Stimulated activated CD4-positive, alpha-beta T cell treated with anti-CD3 and anti-CD28 coated beads, TNF-alpha, amount 100 ng/mL, for 48 hours (primary cell): ENCODE results near the gene TGM3.

Experiments
- DNase-seq, 3 donors: peaks; one replicate each; pipeline ENCODE4 v3.0.0-alpha.2; 2020; ENCODE audit warnings: low read depth in 3 of 3

The TGM3 gene

GRCh38 chr20:2285193-2285592 lies 10.6 kb upstream of the TGM3 start:
- no peak for DNase-seq

GRCh38 chr20:2285613-2286012 lies 10.2 kb upstream of the TGM3 start:
- no peak for DNase-seq

GRCh38 chr20:2287504-2287903 lies 8.3 kb upstream of the TGM3 start:
- no peak for DNase-seq

DNA sequence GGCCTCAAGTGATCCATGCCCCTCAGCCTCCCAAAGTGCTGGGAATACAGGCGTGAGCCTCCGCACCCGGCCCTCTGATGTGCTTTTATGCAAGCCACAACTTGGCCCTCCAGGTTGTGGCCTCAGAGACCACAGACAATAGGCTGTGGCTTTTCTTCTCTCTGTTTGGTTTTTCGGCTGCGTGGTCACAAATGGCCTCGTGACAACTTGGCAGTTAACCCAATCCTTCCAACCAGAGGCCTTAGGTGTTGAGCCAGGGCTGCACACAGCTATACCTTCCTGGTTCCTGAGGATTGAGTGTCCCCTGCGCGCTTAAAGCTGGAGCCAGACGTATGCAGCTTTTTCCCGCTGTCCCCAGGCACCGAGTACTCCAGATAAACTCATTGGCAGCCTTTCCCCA lies 6.3 kb upstream of the TGM3 start:
- no peak for DNase-seq

GRCh38 chr20:2290486-2290885 lies 5.3 kb upstream of the TGM3 start:
- DNase-seq = no peak

DNA sequence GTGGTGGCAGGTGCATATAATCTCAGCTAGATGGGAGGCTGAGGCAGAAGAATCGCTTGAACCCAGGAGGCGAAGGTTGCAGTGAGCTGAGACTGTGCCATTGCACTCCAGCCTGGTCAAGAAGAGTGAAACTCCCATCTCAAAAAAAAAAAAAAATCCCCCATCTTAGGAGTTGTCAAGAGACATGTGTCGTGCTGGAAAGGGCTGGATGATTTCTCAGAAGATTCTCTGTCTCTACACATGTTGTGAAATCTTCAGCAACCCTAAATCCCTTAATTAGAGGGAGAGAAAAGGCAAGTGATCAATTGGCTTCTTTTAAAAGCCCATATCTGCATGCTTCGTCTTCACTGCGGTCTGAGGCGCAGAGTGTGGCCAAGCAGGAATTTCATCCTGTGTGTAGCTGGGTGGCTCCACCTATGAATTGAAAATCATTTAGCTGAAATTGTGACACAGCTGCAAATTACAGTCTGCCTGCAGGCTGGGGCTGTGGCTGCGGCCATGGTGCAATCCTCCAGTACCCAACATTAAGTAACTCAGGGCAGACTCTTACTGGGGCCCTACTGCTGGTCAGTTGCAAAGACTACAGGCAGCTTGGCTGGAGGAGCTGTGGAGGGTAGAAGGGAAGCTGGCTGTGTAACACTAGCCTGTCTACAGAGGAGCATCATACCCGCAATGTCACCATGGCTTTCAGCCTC lies 3.2 kb upstream of the TGM3 start:
- no peak for DNase-seq

DNA sequence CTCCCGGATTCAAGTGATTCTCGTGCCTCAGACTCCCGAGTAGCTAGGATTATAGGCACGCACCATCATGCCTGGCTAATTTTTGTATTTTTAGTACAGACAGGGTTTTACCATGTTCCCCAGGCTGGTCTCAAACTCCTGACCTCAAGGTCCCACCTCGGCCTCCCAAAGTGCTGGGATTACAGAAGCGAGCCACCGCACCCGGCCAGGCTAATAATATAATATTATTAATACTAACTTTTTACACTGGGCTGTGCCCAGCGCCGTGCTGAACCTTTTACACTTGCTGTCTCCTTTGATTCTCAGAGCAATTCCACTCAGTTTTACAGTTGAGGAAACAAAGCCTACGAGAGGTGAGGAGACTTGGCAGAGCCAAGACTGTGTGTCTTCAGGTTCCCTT lies 2.3 kb upstream of the TGM3 start:
- no peak for DNase-seq

DNA sequence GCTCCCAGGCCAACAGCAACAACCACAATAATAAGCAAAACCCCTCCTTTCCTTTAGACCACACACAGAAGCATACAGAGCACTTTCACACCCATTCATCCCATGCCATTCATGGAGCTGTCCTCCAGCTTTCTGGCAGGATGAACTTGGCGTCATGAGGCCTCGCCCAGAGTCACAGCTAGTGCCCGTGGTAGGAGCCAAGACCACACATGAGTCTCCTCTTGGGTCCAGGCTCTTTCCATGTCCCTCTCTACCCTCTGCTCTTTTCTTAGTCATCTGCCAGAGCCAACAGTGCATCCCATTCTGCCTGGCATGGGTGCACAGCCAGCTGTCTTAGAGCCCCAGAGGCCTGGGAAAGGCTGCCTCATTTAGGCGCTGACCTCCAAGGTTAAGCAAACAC lies 1.8 kb upstream of the TGM3 start:
- no peak for DNase-seq

DNA sequence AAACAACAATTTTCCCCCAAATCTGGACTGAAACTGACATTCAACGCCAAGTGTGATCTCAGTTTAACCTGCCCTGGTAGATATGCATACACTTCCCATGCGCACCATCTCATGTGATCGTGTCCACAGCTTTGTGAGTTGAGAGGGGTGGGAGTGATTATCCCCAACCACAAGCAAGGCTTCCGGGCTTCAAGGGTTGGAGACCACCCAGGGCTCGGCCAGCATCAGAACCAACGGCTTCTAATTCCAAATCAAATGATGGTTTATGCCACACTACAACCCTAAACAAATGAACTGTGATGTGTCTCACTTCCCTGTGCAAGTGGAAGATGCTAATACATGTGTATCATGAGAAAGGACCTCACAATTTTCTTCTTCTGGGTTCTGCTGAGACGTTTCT lies 515 bp upstream of the TGM3 start:
- no peak for DNase-seq

- no peak for DNase-seq
These were observed 939 bp downstream of the TGM3 start for GRCh38 chr20:2296524-2297356.

- DNase-seq = no peak
These were observed 1.5 kb downstream of the TGM3 start for GRCh38 chr20:2297357-2297728.

DNA sequence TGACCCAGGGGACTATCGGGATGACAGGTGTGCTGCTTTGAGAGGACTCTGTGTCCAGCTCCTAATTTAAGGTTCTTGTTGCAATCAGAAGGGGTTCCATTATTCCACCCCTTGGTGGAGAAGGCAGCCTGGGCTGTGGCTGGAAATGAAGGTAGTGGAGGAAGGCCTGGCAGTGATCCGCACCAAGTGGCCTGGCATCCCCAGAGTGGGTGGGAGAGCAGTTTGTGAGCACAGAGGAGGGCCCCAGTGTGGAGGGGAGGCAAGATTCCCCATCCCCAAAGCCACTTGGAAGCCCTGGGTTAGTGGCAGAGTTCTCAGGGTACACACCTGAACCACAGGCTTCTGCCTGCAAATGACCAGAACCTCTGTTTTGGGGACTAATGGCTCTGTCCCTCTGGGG lies 2.3 kb downstream of the TGM3 start:
- no peak for DNase-seq

- no peak for DNase-seq
These were observed 2.9 kb downstream of the TGM3 start for GRCh38 chr20:2298701-2299100.

DNA sequence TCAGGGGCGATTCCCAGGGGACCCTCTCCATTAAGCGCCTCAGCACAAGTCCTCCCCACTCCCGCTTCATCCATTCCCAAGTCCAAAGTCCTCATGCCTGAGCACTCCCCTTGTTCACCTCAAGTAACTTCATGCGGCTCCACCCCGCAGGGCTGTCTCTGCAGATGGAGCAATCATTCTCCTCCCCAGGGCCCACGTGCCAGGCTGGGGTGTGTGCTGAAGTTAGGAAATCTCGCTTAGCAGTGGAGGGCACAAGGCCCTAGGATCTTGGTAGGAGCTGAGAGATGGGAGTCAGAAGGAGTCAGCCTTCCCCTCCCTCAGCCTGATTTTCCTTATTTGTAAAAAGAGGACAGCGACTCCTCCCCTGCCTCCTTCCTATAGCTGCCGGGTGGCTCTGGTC lies 3.5 kb downstream of the TGM3 start:
- DNase-seq = no peak

GRCh38 chr20:2300002-2300401 lies 4.2 kb downstream of the TGM3 start:
- DNase-seq = no peak

DNA sequence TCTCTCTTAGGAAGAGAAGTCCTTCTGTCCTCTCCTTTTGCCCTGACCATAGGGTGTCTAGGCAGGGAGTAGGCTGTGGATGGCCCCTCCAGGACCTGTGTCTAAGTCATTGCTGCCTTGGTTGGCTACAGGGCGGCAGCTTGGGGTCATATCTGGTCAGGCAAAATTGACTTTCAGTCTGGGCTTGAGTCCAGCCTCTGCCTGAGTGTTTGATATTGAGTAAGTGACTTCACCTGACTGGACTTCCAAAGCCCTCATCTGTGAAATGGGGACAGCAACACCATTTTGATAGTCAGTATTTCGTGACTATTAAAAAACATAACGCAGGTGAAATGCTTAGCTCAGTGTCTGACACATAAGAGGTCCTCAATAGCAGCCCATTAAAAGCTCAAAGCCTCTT lies 4.6 kb downstream of the TGM3 start:
- DNase-seq = no peak

- no peak for DNase-seq
These were observed 5.4 kb downstream of the TGM3 start for GRCh38 chr20:2301164-2301622.

DNA sequence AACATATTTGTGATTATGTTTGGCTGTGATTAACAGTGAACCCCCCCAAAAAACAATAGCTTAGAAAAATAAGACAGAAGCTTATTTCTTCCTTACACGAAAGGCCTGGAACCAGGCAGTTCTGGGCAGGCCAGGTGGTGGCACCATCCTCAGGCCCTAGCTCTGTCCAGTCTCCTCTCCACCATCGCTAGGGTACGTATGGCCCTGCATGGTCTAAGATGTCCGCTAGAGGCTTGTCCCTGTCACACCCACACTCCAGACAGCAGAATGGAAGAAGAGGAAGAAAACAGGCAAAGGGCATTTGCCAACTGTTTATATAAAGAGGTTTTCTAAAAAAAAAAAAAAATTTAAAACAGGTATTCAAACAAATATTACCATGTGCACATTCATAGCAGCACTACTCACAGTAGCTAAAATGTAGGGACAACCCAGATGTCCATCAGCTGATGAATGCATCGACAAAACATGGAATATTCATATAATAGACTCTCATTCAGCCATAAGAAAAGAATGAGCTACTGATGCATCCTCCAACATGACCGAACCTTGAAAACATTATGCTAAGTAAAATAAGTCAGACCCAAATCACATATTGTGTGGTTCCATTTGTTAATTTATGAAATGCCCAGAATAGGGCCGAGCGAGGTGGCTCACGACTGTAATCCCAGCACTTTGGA lies 6.7 kb downstream of the TGM3 start:
- no peak for DNase-seq

DNA sequence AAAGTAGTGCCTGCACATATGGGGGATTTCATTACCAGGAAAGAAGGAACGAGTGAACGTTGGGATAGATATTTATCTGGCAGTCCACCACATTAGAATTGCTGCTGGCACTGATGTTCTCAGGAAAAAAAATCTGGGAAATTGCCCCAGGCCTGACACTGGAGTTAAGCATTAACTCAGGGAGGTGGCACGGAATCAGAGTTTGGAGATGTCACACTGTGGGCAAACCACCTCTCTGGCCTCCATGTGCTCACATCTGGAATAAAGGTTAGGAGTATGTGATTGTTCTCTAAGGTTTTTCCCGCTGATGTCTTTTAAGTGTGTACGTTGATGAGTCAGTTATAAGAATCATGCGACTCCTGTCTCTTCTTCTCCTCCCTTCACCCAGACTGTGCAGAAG lies 7.9 kb downstream of the TGM3 start:
- no peak for DNase-seq

DNA sequence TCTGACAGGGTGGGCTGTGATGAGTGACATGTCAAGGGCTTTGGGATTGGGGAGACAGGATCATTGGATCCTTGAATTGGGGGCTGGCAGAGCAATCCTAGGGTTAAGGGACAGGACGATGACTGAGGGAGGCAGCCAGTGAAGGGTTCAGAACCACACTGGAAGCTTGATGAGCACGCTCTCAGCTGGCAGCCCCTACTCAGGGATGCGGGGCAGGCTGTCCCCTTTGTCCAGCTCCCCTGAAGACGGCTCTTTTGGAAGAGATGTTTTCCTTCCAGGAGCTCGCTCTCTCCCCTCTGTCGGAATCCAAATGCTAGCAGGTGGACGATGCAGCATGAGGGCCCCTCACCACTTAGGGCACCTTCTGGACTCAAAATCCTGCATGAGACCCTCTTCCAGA lies 8.4 kb downstream of the TGM3 start:
- DNase-seq = no peak

DNA sequence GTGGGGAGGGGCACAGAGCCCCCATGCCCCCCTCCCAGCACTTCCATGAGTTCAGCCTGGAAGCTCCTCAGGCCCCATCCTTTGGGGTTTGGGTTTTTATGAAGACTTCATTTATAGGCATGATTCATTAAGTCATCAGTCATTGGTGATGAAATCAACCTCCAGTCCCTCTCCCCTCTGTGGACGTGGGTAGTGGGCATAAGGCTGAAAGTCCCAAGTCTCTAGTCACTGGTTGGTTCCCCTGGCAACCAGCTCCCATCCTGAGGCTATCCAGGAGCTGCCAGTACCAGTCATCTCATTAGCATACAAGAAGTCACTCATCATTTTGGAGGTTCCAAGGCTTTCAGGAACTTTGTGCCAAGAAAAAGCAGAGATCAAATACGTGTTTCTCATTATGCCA lies 9.2 kb downstream of the TGM3 start:
- DNase-seq = no peak

GRCh38 chr20:2305479-2305878 lies 9.7 kb downstream of the TGM3 start:
- no peak for DNase-seq

DNA sequence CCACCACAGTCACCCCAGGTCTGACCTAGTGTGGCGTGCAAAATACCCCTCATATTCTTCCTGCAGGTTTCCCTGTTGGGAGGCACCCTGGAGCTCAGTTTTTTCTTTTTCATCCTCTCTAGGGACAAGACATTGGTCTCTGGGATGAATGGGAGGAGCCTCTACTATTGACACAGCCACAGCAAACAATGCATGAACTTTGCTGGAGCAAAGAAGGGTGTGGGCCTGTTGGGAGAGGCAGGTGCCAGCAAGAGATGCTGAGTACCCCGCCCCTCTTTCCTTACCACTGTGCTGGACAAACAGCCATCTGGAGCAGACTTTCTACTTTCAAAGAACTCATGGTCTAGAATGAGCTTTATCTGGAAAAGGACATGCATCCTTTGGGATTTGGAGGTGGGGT lies 10.1 kb downstream of the TGM3 start:
- no peak for DNase-seq
